Gastroesophageal sphincter (tissue), 4 donors: ENCODE data around the gene CEP170. TPM values are rescaled to one million over a fixed set of nuclear protein-coding genes. Genes with fewer than 3 reads are reported as not detected.
"Not testable (repeated sequence)": the region's sequence is repeated elsewhere in the genome, so short reads cannot be mapped to it uniquely, and the experiment has no call there.

Experiments used
- ATAC-seq: fragments of 150-250 bp; one replicate; pipeline ENCODE4 v1.9.1; 2016; ENCODE audit warnings: mild to moderate bottlenecking, moderate library complexity
- H3K27ac ChIP-seq, 4 donors: fragments of 200-600 bp; sonication (generic) in 3 of 4; 1 replicate in 3 of 4; 2 replicates in 1 of 4; pipeline ENCODE4 v1.5.1; 2016 to 2019
- H3K27me3 ChIP-seq: fragments of 200-600 bp; sonication (generic); one replicate; pipeline ENCODE4 v1.5.1; 2019
- H3K36me3 ChIP-seq, 2 donors: fragments of 200-600 bp; sonication (generic); one replicate each; pipeline ENCODE4 v1.5.1; 2019; ENCODE audit warnings: control low read depth in 1 of 2
- H3K4me1 ChIP-seq, 3 donors: fragments of 200-600 bp; sonication (generic); 1 replicate in 2 of 3; 2 replicates in 1 of 3; pipeline ENCODE4 v1.5.1; 2016 to 2019; ENCODE audit warnings: control low read depth in 2 of 3
- H3K4me3 ChIP-seq, 2 donors: fragments of 200-600 bp; sonication (generic); one replicate each; pipeline ENCODE4 v1.5.1; 2019; ENCODE audit warnings: mild to moderate bottlenecking in 1 of 2, moderate library complexity in 1 of 2
- H3K9me3 ChIP-seq, 3 donors: fragments of 200-600 bp; sonication (generic); one replicate each; pipeline ENCODE4 v1.5.1; 2017 to 2019; ENCODE audit warnings: control low read depth in 2 of 3
- WGBS, 2 donors: methylation state at CpG; one replicate each; pipeline ENCODE4 v1.1.5; 2018; ENCODE audit warnings: low coverage in 1 of 2; 5-methylcytosine and 5-hydroxymethylcytosine counted together
- total RNA-seq, 4 donors: library from RNA; depleted of rRNA; stranded (reverse); fragments of >200 nt; gene quantifications; one replicate each; pipeline ENCODE4 v1.1.0, GENCODE V29; 2016
- TF ChIP-seq, protein P1 (sequence below), 4 experiments: fragments of 200-600 bp in 2 of 4; fragments of 450-650 bp in 2 of 4; sonication (generic) in 1 of 4; IDR thresholded peaks; one replicate each; pipeline ENCODE4 v1.5.1; 2017 to 2019; ENCODE audit warnings: antibody characterized with exemption in 4 of 4, mild to moderate bottlenecking in 2 of 4, moderate library complexity in 2 of 4

CEP170 gene
- total RNA-seq, 4 donors from 2014 or later: 33.1 to 53.5 (median 41.6) TPM

DNA sequence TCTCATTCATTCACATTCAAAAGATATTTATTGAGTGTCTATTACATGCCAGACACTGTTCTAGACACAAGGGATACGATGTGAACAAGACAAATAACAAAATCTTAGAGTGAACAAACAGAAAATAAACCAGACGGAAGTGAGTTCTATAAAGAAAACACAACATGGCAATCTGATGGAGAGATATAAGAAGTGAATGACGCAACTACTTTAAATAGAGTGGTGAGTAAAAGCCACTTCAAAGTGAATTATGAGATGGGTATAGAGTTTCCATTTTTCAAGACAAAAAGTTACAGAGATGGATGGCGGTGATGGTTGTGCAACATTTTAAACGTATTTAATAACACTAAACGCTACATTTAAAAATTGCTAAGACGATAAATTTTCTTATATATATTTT lies 75.4 kb downstream of the CEP170 start:
- TF ChIP-seq, protein P1, sequence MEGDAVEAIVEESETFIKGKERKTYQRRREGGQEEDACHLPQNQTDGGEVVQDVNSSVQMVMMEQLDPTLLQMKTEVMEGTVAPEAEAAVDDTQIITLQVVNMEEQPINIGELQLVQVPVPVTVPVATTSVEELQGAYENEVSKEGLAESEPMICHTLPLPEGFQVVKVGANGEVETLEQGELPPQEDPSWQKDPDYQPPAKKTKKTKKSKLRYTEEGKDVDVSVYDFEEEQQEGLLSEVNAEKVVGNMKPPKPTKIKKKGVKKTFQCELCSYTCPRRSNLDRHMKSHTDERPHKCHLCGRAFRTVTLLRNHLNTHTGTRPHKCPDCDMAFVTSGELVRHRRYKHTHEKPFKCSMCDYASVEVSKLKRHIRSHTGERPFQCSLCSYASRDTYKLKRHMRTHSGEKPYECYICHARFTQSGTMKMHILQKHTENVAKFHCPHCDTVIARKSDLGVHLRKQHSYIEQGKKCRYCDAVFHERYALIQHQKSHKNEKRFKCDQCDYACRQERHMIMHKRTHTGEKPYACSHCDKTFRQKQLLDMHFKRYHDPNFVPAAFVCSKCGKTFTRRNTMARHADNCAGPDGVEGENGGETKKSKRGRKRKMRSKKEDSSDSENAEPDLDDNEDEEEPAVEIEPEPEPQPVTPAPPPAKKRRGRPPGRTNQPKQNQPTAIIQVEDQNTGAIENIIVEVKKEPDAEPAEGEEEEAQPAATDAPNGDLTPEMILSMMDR (IDR thresholded peaks at IDR 0.05): no peak
- Histone ChIP-seq H3K27ac (no peak overlapping the region), H3K27me3 (no peaks in the 10 kb centered on the region), H3K9me3 (no peaks in the 10 kb centered on the region), H3K4me3 (no peak overlapping the region), H3K4me1 (peaks cover 0 to 7% (median 0%) of the 10 kb centered on the region in 3 donors), H3K36me3 (no peaks in the 10 kb centered on the region)
- ATAC-seq: no peak
- WGBS, 2 donors: 81 to 83% methylated on average over 6 to 7 of the region's 7 CpGs

DNA sequence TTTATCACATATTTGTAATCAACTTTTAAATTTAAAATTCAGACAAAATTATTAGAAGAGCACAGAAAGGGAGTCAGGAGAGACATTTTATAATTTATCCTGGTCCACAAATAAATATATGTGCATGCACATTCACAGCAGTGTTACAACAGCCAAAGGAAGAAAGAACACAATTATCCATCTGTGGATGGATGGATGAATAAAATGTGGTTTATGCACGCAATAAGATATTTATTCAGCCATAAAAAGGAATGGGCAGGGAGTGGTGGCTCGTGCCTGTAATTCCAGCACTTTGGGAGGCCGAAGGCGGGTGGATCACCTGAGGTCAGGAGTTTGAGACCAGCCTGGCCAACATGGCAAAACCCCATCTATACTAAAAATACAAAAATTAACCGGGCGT lies 77.3 kb downstream of the CEP170 start:
- H3K4me3 ChIP-seq, H3K27me3 ChIP-seq, H3K36me3 ChIP-seq, ATAC-seq, H3K27ac ChIP-seq, H3K4me1 ChIP-seq, H3K9me3 ChIP-seq: not testable (repeated sequence)
- WGBS, 2 donors: 94% methylated on average over 4 of the region's 6 CpGs; no CpG with 5 or more reads in 1 of the 2 donors

DNA sequence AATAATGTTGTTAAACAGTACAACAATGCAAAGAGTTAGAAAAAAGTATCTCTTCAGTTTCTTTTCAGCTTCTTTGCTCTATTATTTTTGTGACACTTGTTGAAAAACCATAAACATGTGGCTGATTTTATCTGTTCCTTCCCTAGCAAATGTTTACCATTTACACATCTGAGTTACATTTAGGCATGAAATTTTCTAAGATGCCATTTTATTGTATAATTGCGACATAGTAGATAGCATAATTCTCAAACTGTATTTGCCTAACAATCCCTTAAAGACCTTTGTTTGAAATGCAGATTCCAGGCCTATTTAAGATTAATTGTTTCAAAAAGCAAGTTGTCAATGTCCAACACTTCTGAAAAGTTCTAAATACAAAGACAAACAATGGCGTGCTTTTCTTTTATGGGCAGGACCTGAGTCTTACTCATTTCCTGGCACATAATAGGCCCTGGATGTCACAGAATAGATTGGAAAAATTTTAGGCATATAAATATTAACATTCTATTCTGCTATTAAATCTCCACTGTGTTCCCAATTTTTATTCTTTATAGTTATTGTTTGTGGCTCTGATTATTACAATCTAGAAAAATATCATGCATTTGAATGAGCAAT lies 81.2 kb downstream of the CEP170 start:
- peaks cover 0 to 11% of the 10 kb centered on the region in 2 donors for H3K36me3 ChIP-seq
- not testable (repeated sequence) for ATAC-seq, H3K27ac ChIP-seq, H3K4me1 ChIP-seq, H3K27me3 ChIP-seq, H3K9me3 ChIP-seq, H3K4me3 ChIP-seq
- WGBS, 2 donors: 66 to 83% methylated on average over 1 to 2 of the region's 2 CpGs

GRCh38 chr1:243164911-243165310 lies 90.2 kb downstream of the CEP170 start:
- H3K9me3 ChIP-seq, H3K4me3 ChIP-seq, H3K27ac ChIP-seq, H3K27me3 ChIP-seq, H3K4me1 ChIP-seq, ATAC-seq: not testable (repeated sequence)
- WGBS, 2 donors: 90 to 100% methylated on average over 2 of the region's 4 CpGs
- peaks cover 0 to 21% of the 10 kb centered on the region in 2 donors for H3K36me3 ChIP-seq

- not testable (repeated sequence) for H3K4me1 ChIP-seq, ATAC-seq, H3K27me3 ChIP-seq, H3K9me3 ChIP-seq, H3K27ac ChIP-seq, H3K4me3 ChIP-seq
- WGBS, 2 donors: 90 to 93% methylated on average over 6 to 7 of the region's 7 CpGs
- H3K36me3 ChIP-seq: peaks cover 0 to 35% of the 10 kb centered on the region in 2 donors
Observed at GRCh38 chr1:243150906-243151305, 104.2 kb downstream of the CEP170 start.

DNA sequence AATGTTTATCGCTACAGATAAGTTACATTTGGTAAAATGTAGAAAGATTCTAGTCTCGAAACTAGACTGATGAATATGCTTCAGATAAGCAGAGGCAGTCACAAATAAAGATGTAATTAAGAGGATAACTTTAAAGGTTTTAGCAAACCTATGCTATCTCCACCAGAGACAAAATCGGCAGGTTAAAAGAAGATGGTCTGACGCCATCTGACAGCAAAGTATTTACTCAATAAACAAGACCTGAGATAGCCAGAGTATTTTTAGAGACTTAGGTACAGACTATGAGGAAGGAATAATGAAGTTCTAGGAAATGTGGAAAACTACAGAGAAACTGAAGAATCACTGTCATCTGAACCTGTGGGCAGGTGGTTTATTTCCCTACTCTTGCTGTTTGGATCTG lies 106.0 kb downstream of the CEP170 start:
- 77 to 100% methylated on average over 2 to 4 of the region's 4 CpGs for WGBS, 2 donors
- H3K27me3 ChIP-seq, H3K27ac ChIP-seq, H3K9me3 ChIP-seq, H3K4me3 ChIP-seq, ATAC-seq, H3K4me1 ChIP-seq: not testable (repeated sequence)
- H3K36me3 ChIP-seq: peaks cover 0 to 21% of the 10 kb centered on the region in 2 donors

DNA sequence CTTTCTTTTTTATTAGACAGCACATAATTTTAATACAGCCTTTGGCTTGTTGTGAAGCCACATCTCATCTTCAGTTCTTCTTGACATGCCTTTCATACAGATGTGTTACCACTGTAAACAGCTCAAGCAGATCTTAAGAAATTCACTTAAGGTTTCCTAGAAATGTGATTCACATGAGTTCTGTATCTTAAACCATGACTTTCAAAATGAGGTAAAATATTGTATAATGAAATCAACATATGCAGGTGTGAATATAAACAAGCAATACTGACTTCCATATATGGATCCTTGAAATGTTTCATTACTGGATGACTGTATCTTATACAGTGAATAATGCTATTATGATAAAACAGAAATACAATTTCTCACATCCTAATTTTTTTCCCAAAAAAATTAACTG lies 107.7 kb downstream of the CEP170 start:
- not testable (repeated sequence) for H3K4me3 ChIP-seq, H3K36me3 ChIP-seq, H3K27me3 ChIP-seq, H3K9me3 ChIP-seq, H3K27ac ChIP-seq, ATAC-seq, H3K4me1 ChIP-seq

DNA sequence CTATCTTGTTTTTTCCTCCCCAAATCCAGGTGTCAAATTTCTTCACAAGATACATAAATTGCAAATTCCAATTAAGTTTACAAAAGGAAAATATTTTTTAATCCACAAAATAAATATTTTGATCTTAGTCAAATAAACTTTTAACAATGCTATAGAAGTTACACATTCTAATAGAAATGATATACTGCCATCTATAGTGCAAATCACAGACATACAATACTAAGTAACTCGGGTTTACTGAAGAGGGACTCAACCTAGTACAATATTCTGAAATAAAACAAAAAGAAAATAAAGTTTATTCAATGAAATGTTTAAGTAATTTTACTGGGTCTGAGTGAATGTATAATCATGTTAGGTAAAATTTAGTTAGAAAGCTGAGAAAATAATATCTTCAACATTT lies 114.6 kb downstream of the CEP170 start:
- not testable (repeated sequence) for H3K4me1 ChIP-seq, H3K9me3 ChIP-seq, H3K4me3 ChIP-seq, H3K27me3 ChIP-seq, H3K27ac ChIP-seq, ATAC-seq
- peaks cover 0 to 37% of the 10 kb centered on the region in 2 donors for H3K36me3 ChIP-seq
- 47 to 67% methylated on average over 1 of the region's 1 CpG for WGBS, 2 donors

- not testable (repeated sequence) for ATAC-seq, H3K27me3 ChIP-seq, H3K4me3 ChIP-seq, H3K9me3 ChIP-seq, H3K27ac ChIP-seq, H3K4me1 ChIP-seq
- peaks cover 0 to 17% of the 10 kb centered on the region in 2 donors for H3K36me3 ChIP-seq
- 38 to 61% methylated on average over 4 to 5 of the region's 5 CpGs for WGBS, 2 donors
Observed at GRCh38 chr1:243122876-243123409, 132.1 kb downstream of the CEP170 start.

DNA sequence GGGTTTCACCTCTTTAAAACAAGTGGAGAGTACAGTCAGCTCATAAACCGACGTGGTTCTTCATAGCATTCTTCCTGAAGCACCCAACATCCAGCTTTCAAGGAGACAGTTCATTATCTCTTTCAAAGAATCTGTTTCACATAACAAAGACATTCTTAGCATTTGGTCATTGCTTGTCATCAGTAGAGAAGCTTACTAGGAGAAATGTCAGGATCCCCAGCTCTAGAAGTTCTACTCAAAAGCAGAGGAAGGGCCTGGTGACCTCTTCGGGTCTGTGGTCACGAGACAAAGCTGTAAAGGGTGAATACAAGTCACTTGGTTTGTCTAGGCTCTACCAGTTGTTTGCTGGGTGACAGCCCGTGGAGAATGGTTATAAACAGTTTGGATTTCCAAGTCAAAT lies 133.1 kb downstream of the CEP170 start:
- peaks cover 0 to 11% of the 10 kb centered on the region in 2 donors for H3K36me3 ChIP-seq
- H3K4me1 ChIP-seq, H3K9me3 ChIP-seq, H3K27me3 ChIP-seq, H3K27ac ChIP-seq, H3K4me3 ChIP-seq, ATAC-seq: not testable (repeated sequence)
- WGBS, 2 donors: 92 to 100% methylated on average over 1 to 3 of the region's 5 CpGs

DNA sequence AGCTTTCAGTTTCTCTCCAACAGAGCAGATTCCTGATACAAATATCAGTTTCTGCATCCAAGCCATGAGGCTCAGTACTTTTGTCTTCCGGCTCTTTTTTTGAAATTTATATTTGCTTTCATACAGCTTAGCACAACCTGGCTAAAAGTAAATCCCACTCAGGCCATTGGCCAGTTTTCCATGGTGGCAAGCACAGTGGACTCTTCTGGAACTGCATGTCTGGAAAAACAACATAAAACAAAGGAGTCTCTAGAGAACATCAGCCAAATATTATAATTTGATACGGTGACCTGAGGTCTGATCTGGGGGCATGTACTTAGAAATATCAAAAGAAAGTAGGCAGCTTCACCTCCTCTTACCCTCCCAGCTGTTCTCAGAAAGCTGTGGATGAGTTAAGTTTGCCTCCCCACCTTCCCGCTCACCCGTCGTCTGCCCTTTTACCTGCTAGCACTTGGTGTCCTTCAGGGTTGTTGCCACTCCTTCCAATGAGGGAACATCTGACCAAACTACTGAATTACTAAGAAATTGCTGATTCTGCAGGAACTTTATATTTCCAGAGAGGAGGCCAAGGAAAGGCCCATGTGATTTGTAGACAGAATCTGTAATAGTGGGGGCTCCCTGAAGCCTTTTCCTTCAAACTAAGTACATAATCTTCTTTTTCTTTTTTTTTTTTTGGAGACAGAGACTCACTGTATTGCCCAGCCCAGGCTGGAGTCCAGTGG lies 136.3 kb downstream of the CEP170 start:
- 61 to 96% methylated on average over 3 to 5 of the region's 5 CpGs for WGBS, 2 donors
- not testable (repeated sequence) for H3K9me3 ChIP-seq, H3K27me3 ChIP-seq, H3K4me3 ChIP-seq, ATAC-seq, H3K36me3 ChIP-seq, H3K27ac ChIP-seq, H3K4me1 ChIP-seq

DNA sequence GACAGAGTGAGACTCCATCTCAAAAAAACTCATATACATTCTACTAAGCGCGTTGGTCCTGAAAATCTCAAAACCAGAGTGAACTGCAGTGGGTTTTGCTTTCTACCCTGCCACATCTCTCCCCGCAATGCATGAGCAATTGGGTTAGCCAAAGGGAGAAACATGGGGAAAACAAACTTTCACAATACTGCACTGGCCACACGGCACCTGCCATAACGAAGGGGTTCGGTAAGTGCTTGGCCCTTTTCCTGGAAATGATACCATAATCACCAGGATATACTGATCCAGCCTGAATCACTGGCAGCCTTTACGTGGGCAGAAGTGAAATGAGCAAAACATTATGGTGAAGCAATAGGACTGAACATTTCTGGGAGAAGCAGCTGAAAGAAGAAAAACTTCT lies 138.9 kb downstream of the CEP170 start:
- not testable (repeated sequence) for H3K27me3 ChIP-seq, H3K9me3 ChIP-seq, H3K36me3 ChIP-seq, H3K4me1 ChIP-seq, H3K27ac ChIP-seq, ATAC-seq, H3K4me3 ChIP-seq
- 63% methylated on average over 2 of the region's 7 CpGs; no CpG with 5 or more reads in 1 of the 2 donors for WGBS, 2 donors

GRCh38 chr1:243114769-243115168 lies 140.3 kb downstream of the CEP170 start:
- not testable (repeated sequence) for H3K9me3 ChIP-seq, H3K36me3 ChIP-seq, H3K4me3 ChIP-seq, H3K27ac ChIP-seq, ATAC-seq, H3K4me1 ChIP-seq, H3K27me3 ChIP-seq
- WGBS, 2 donors: no CpG with 5 or more reads among the region's 3 CpGs
